WTC11 (cell line): Measurements from ENCODE around the gene SCN3A. TPM values are rescaled to one million over a fixed set of nuclear protein-coding genes. Genes with fewer than 3 reads are reported as not detected.

ENCODE experiments used
- ATAC-seq: fragments of 200-7000 bp; cut with Tn5 transposase; 2 replicates; pipeline ENCODE4 v1.10.0; 2021; ENCODE audit warnings: mild to moderate bottlenecking, moderate library complexity
- CTCF ChIA-PET: fragments of 300-600 bp; sonication (Branson Sonifier 250); formaldehyde crosslinking; loops from one replicate; lab custom pipeline; 2021; ENCODE audit warnings: antibody characterized with exemption; lab: Charles Lee
- POLR2A ChIA-PET: fragments of 350-600 bp; sonication (Branson Sonifier 250); formaldehyde crosslinking; loops from one replicate; lab custom pipeline; 2021; ENCODE audit warnings: antibody characterized with exemption; lab: Charles Lee
- DNase-seq: peaks from one replicate; pipeline ENCODE4 v3.0.0; 2021; ENCODE audit warnings: low spot score
- H3K27ac Mint-ChIP-seq: 2 replicates; pipeline ENCODE4 v1.8.0; 2021; ENCODE audit warnings: mixed read lengths
- H3K27me3 Mint-ChIP-seq: 2 replicates; pipeline ENCODE4 v1.8.0; 2021; ENCODE audit warnings: low read depth, mild to moderate bottlenecking, moderate library complexity, mixed read lengths
- H3K36me3 Mint-ChIP-seq: 2 replicates; pipeline ENCODE4 v1.8.0; 2021; ENCODE audit warnings: mixed read lengths
- H3K4me1 Mint-ChIP-seq: 2 replicates; pipeline ENCODE4 v1.8.0; 2022; ENCODE audit warnings: mixed read lengths
- H3K4me3 Mint-ChIP-seq: 2 replicates; pipeline ENCODE4 v1.8.0; 2021; ENCODE audit warnings: mild to moderate bottlenecking, moderate library complexity, mixed read lengths
- H3K9me3 Mint-ChIP-seq: 2 replicates; pipeline ENCODE4 v1.8.0; 2021; ENCODE audit warnings: mixed read lengths
- ESRRA ChIP-seq: sonication (generic); formaldehyde crosslinking; IDR thresholded peaks from 2 replicates; pipeline ENCODE4 v1.8.1; 2022; ENCODE audit warnings: mild to moderate bottlenecking, missing genetic modification reagents, borderline replicate concordance
- GRHL2 ChIP-seq: fragments of 250-450 bp; sonication (Bioruptor Pico); IDR thresholded peaks from 2 replicates; pipeline ENCODE4 v1.8.0; 2022; ENCODE audit warnings: mild to moderate bottlenecking, moderate library complexity; ENCODE audit not compliant: insufficient replicate concordance, severe bottlenecking
- NR2C2 ChIP-seq: sonication (generic); formaldehyde crosslinking; IDR thresholded peaks from 2 replicates; pipeline ENCODE4 v1.8.0; 2022; ENCODE audit warnings: mild to moderate bottlenecking, missing genetic modification reagents
- OVOL2 ChIP-seq: fragments of 250-450 bp; sonication (Bioruptor Pico); IDR thresholded peaks from 2 replicates; pipeline ENCODE4 v1.9.0; 2021; ENCODE audit warnings: mild to moderate bottlenecking, borderline replicate concordance
- RORB ChIP-seq: fragments of 250-450 bp; sonication (Bioruptor Pico); IDR thresholded peaks from 2 replicates; pipeline ENCODE4 v1.9.0; 2021; ENCODE audit warnings: mild to moderate bottlenecking
- SP1 ChIP-seq: sonication (generic); formaldehyde crosslinking; conservative IDR thresholded peaks from 2 replicates; pipeline ENCODE4 v1.8.1; 2022; ENCODE audit warnings: missing genetic modification reagents
- TCF7 ChIP-seq: sonication (generic); formaldehyde crosslinking; IDR thresholded peaks from 2 replicates; pipeline ENCODE4 v1.8.0; 2022; ENCODE audit warnings: mild to moderate bottlenecking, low read depth, missing genetic modification reagents, moderate library complexity
- TEAD1 ChIP-seq: sonication (generic); formaldehyde crosslinking; IDR thresholded peaks from 2 replicates; pipeline ENCODE4 v1.8.0; 2022; ENCODE audit warnings: mild to moderate bottlenecking, missing genetic modification reagents
- ZNF121 ChIP-seq: sonication (generic); formaldehyde crosslinking; IDR thresholded peaks from 2 replicates; pipeline ENCODE4 v1.8.0; 2023; ENCODE audit warnings: missing genetic modification reagents
- ZNF138 ChIP-seq: sonication (generic); formaldehyde crosslinking; conservative IDR thresholded peaks from 2 replicates; pipeline ENCODE4 v1.8.1; 2022; ENCODE audit warnings: mild to moderate bottlenecking, moderate library complexity, missing genetic modification reagents
- ZNF317 ChIP-seq: sonication (generic); formaldehyde crosslinking; IDR thresholded peaks from 2 replicates; pipeline ENCODE4 v1.8.1; 2023; ENCODE audit warnings: low read depth, mild to moderate bottlenecking, moderate library complexity, missing genetic modification reagents, borderline replicate concordance
- ZNF671 ChIP-seq: fragments of 250-450 bp; sonication (Bioruptor Pico); IDR thresholded peaks from 2 replicates; pipeline ENCODE4 v1.8.0; 2021; ENCODE audit warnings: mild to moderate bottlenecking
- total RNA-seq: library from RNA; stranded (reverse); gene quantifications from 3 replicates; pipeline ENCODE4 v1.2.3, GENCODE V29; 2021
- TF ChIP-seq, protein P1 (sequence below): fragments of 250-450 bp; sonication (Bioruptor Pico); IDR thresholded peaks from 2 replicates; pipeline ENCODE4 v1.9.0; 2021; ENCODE audit warnings: mild to moderate bottlenecking
- TF ChIP-seq, protein P2 (sequence below): sonication (generic); formaldehyde crosslinking; IDR thresholded peaks from 2 replicates; pipeline ENCODE4 v1.8.1; 2022; ENCODE audit warnings: missing genetic modification reagents, borderline replicate concordance
- TF ChIP-seq, protein P3 (sequence below): sonication (generic); formaldehyde crosslinking; IDR thresholded peaks from 2 replicates; pipeline ENCODE4 v1.8.0; 2022; ENCODE audit warnings: missing genetic modification reagents
- TF ChIP-seq, protein P4 (sequence below): fragments of 250-450 bp; sonication (Bioruptor Pico); IDR thresholded peaks from 2 replicates; pipeline ENCODE4 v1.9.0; 2021; ENCODE audit warnings: mild to moderate bottlenecking, borderline replicate concordance
- TF ChIP-seq, protein P5 (sequence below): sonication (generic); formaldehyde crosslinking; IDR thresholded peaks from 2 replicates; pipeline ENCODE4 v1.8.0; 2022; ENCODE audit warnings: mild to moderate bottlenecking, missing genetic modification reagents
- TF ChIP-seq, protein P6 (sequence below): sonication (generic); formaldehyde crosslinking; IDR thresholded peaks from 2 replicates; pipeline ENCODE4 v1.8.1; 2022; ENCODE audit warnings: low read depth, mild to moderate bottlenecking, moderate library complexity, missing genetic modification reagents, borderline replicate concordance

Gene SCN3A
- total RNA-seq, 1 experiment from 2014 or later, result 0.04 TPM

DNA sequence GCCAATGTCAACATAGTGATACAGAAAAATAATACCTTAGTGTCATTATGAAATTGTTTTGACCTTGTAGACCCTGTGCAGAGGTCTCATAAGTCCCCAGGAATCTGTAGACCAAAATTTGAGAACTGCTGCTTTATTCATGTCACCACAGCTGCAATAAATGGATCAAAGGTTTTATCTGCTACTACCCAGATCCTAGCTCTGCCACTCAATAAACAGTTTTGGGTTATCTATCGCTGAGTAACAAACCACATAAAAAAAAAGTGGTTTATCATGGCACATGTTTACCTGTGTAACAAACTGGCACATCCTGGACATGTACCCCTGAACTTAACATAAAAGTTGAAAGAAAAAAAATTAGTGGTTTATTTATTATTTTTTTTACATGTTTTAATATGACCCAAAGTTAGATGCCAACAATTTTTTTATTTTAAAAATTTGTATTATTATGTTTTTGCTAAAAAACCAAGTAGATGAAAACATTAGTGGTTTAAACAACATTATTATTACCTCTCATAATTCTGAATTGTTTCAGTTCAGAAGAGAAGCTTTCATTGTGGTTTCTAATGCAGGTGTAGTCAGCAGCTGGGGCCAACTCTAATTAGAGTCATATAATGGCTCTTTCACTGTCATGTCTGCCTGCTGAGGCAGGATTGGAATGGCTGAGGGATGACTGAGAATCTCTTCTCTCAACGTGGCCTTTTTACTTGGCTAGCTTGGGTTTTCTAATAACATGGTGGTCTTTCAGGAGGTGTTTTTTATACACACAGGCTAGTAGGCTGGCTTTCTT, 145.2 kb downstream of the SCN3A start:
- DNase-seq (no peak), ATAC-seq (no peak)
- Mint-ChIP-seq H3K9me3 (no peaks in the 10 kb centered on the region), H3K4me1 (no peaks in the 10 kb centered on the region), H3K36me3 (no peaks in the 10 kb centered on the region), H3K4me3 (no peak overlapping the region), H3K27ac (no peak overlapping the region), H3K27me3 (no peaks in the 10 kb centered on the region)
- TF ChIP-seq, protein P1, sequence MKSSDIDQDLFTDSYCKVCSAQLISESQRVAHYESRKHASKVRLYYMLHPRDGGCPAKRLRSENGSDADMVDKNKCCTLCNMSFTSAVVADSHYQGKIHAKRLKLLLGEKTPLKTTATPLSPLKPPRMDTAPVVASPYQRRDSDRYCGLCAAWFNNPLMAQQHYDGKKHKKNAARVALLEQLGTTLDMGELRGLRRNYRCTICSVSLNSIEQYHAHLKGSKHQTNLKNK, result no peak
- TF ChIP-seq ZNF121 (no peak), GRHL2 (CRISPR knock-in tag) (no peak), NR2C2 (CRISPR knock-in tag) (no peak)
- TF ChIP-seq, protein P2, sequence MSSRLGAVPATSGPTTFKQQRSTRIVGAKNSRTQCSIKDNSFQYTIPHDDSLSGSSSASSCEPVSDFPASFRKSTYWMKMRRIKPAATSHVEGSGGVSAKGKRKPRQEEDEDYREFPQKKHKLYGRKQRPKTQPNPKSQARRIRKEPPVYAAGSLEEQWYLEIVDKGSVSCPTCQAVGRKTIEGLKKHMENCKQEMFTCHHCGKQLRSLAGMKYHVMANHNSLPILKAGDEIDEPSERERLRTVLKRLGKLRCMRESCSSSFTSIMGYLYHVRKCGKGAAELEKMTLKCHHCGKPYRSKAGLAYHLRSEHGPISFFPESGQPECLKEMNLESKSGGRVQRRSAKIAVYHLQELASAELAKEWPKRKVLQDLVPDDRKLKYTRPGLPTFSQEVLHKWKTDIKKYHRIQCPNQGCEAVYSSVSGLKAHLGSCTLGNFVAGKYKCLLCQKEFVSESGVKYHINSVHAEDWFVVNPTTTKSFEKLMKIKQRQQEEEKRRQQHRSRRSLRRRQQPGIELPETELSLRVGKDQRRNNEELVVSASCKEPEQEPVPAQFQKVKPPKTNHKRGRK, result no peak
- TF ChIP-seq, protein P3, sequence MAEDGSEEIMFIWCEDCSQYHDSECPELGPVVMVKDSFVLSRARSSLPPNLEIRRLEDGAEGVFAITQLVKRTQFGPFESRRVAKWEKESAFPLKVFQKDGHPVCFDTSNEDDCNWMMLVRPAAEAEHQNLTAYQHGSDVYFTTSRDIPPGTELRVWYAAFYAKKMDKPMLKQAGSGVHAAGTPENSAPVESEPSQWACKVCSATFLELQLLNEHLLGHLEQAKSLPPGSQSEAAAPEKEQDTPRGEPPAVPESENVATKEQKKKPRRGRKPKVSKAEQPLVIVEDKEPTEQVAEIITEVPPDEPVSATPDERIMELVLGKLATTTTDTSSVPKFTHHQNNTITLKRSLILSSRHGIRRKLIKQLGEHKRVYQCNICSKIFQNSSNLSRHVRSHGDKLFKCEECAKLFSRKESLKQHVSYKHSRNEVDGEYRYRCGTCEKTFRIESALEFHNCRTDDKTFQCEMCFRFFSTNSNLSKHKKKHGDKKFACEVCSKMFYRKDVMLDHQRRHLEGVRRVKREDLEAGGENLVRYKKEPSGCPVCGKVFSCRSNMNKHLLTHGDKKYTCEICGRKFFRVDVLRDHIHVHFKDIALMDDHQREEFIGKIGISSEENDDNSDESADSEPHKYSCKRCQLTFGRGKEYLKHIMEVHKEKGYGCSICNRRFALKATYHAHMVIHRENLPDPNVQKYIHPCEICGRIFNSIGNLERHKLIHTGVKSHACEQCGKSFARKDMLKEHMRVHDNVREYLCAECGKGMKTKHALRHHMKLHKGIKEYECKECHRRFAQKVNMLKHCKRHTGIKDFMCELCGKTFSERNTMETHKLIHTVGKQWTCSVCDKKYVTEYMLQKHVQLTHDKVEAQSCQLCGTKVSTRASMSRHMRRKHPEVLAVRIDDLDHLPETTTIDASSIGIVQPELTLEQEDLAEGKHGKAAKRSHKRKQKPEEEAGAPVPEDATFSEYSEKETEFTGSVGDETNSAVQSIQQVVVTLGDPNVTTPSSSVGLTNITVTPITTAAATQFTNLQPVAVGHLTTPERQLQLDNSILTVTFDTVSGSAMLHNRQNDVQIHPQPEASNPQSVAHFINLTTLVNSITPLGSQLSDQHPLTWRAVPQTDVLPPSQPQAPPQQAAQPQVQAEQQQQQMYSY, result no peak
- ChIA-PET POLR2A (no interaction called here), CTCF (no interaction called here)

DNA sequence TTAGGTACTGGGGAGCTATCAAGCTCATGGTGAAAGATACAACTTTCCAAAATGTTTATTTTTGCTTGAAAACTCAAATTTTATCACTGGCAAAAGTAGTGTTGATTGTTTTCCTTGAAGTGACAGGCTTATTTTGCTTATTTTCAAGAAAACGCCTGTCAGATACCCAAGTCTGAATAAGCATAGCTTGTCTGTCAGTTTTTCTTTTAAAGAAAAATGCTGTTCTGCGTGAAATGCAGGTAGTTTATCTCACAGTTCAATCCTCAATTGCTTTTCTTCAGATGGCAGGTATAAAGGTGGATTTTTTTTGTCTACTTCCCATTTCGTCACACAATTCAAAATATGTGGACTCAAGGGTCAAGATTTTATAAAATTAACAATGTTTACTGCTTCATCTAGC, 145.9 kb downstream of the SCN3A start:
- Mint-ChIP-seq H3K4me1 (no peaks in the 10 kb centered on the region), H3K36me3 (no peaks in the 10 kb centered on the region), H3K9me3 (no peaks in the 10 kb centered on the region), H3K27ac (no peak overlapping the region), H3K4me3 (no peak overlapping the region), H3K27me3 (no peaks in the 10 kb centered on the region)
- DNase-seq (no peak), ATAC-seq (no peak)
- no peak for TF ChIP-seq NR2C2 (CRISPR knock-in tag)
- CTCF ChIA-PET, result no interaction called here
- POLR2A ChIA-PET, result no interaction called here

DNA sequence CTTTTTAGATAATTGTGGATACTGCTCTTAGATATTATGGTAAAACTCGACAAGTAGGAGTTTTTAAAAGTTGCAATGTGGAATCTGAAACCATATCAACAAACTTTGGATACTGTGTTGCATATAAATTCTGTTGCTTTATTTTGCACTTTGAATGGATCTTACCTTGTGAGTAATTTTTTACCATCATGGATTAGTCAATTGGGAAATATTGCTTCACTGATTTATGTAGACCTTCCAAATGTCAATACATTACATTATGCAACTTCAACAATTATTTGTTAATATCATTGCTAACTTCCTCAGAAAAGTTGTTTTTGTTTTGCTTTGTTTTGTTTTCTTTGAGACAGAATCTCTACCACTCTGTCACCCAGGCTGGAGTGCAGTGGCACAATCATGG, 146.5 kb downstream of the SCN3A start:
- POLR2A ChIA-PET, result no interaction called here
- DNase-seq (no peak), ATAC-seq (no peak)
- H3K4me3 Mint-ChIP-seq, result no peak overlapping the region
- no peaks in the 10 kb centered on the region for H3K27me3 Mint-ChIP-seq
- no peaks in the 10 kb centered on the region for H3K9me3 Mint-ChIP-seq
- no peaks in the 10 kb centered on the region for H3K4me1 Mint-ChIP-seq
- no peak overlapping the region for H3K27ac Mint-ChIP-seq
- H3K36me3 Mint-ChIP-seq, result no peaks in the 10 kb centered on the region
- CTCF ChIA-PET, result no interaction called here
- TF ChIP-seq TEAD1 (CRISPR knock-in tag) (no peak), ESRRA (CRISPR knock-in tag) (no peak), ZNF138 (no peak), ZNF317 (no peak), TCF7 (CRISPR knock-in tag) (no peak), RORB (CRISPR knock-in tag) (no peak), ZNF671 (CRISPR knock-in tag) (no peak), SP1 (no peak), OVOL2 (CRISPR knock-in tag) (no peak)
- TF ChIP-seq, protein P4, sequence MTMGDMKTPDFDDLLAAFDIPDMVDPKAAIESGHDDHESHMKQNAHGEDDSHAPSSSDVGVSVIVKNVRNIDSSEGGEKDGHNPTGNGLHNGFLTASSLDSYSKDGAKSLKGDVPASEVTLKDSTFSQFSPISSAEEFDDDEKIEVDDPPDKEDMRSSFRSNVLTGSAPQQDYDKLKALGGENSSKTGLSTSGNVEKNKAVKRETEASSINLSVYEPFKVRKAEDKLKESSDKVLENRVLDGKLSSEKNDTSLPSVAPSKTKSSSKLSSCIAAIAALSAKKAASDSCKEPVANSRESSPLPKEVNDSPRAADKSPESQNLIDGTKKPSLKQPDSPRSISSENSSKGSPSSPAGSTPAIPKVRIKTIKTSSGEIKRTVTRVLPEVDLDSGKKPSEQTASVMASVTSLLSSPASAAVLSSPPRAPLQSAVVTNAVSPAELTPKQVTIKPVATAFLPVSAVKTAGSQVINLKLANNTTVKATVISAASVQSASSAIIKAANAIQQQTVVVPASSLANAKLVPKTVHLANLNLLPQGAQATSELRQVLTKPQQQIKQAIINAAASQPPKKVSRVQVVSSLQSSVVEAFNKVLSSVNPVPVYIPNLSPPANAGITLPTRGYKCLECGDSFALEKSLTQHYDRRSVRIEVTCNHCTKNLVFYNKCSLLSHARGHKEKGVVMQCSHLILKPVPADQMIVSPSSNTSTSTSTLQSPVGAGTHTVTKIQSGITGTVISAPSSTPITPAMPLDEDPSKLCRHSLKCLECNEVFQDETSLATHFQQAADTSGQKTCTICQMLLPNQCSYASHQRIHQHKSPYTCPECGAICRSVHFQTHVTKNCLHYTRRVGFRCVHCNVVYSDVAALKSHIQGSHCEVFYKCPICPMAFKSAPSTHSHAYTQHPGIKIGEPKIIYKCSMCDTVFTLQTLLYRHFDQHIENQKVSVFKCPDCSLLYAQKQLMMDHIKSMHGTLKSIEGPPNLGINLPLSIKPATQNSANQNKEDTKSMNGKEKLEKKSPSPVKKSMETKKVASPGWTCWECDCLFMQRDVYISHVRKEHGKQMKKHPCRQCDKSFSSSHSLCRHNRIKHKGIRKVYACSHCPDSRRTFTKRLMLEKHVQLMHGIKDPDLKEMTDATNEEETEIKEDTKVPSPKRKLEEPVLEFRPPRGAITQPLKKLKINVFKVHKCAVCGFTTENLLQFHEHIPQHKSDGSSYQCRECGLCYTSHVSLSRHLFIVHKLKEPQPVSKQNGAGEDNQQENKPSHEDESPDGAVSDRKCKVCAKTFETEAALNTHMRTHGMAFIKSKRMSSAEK (CRISPR knock-in tag), result no peak
- TF ChIP-seq, protein P5, sequence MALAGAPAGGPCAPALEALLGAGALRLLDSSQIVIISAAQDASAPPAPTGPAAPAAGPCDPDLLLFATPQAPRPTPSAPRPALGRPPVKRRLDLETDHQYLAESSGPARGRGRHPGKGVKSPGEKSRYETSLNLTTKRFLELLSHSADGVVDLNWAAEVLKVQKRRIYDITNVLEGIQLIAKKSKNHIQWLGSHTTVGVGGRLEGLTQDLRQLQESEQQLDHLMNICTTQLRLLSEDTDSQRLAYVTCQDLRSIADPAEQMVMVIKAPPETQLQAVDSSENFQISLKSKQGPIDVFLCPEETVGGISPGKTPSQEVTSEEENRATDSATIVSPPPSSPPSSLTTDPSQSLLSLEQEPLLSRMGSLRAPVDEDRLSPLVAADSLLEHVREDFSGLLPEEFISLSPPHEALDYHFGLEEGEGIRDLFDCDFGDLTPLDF (CRISPR knock-in tag), result no peak
- TF ChIP-seq, protein P6, sequence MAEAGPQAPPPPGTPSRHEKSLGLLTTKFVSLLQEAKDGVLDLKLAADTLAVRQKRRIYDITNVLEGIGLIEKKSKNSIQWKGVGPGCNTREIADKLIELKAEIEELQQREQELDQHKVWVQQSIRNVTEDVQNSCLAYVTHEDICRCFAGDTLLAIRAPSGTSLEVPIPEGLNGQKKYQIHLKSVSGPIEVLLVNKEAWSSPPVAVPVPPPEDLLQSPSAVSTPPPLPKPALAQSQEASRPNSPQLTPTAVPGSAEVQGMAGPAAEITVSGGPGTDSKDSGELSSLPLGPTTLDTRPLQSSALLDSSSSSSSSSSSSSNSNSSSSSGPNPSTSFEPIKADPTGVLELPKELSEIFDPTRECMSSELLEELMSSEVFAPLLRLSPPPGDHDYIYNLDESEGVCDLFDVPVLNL (CRISPR knock-in tag), result no peak
